ENCODE data around the gene TECTA.

TECTA gene

GRCh38 chr11:121144723-121145122 lies 43.7 kb downstream of the TECTA start:
- H3K27ac ChIP-seq: no peak overlapping the region

GRCh38 chr11:121145826-121146225 lies 44.8 kb downstream of the TECTA start:
- H3K27ac ChIP-seq: no peak overlapping the region
- TF ChIP-seq, protein P1, sequence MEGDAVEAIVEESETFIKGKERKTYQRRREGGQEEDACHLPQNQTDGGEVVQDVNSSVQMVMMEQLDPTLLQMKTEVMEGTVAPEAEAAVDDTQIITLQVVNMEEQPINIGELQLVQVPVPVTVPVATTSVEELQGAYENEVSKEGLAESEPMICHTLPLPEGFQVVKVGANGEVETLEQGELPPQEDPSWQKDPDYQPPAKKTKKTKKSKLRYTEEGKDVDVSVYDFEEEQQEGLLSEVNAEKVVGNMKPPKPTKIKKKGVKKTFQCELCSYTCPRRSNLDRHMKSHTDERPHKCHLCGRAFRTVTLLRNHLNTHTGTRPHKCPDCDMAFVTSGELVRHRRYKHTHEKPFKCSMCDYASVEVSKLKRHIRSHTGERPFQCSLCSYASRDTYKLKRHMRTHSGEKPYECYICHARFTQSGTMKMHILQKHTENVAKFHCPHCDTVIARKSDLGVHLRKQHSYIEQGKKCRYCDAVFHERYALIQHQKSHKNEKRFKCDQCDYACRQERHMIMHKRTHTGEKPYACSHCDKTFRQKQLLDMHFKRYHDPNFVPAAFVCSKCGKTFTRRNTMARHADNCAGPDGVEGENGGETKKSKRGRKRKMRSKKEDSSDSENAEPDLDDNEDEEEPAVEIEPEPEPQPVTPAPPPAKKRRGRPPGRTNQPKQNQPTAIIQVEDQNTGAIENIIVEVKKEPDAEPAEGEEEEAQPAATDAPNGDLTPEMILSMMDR (conservative IDR thresholded peaks at IDR 0.05): no peak

More at GRCh38 chr11:121144723-121145122, 43.7 kb downstream of the TECTA start:
- TF ChIP-seq, protein P1 (conservative IDR thresholded peaks at IDR 0.05): no peak

DNA sequence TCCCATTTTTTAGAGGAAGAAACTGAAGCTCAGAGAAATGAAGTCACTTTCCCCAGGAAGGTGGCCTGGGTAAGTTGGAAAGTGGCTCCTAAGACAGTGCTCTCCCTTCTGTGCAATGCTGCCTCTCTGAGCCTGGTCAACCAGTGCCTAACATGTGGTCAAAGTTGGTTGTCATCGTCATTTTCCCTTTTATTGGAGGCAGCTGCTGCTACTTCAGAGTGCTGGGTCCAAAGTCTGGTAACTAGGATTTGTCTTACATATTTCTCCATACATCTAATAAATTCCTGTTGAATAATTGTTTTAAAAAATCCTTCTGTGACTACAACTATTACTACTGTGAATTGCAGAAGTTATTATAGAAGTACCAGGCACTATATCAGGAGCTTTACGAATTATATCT lies 48.1 kb downstream of the TECTA start:
- TF ChIP-seq, protein P1 (conservative IDR thresholded peaks at IDR 0.05): no peak
- H3K27ac ChIP-seq: no peak overlapping the region

DNA sequence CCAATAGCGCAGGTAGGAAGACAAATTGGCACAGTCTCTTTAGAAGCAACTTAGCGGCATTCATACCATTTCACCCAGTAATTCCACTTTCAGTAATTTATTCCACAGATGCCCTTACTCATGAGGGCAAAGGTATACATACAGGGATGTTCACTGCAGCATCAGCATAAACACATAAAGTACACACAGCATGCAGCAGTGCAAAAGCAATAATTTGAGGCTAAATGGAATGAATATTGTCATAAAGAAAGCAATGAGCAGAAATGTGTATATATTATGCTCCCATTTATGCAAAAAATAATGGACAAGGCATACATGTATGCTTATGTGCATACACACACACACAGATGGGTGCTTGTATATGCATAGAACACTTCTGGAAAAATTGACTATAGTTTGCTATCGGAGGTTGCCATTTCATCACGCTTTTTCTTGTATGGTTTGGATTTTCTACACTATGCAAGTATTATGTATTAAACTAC lies 50.2 kb downstream of the TECTA start:
- H3K27ac ChIP-seq: no peak overlapping the region
- TF ChIP-seq, protein P1 (conservative IDR thresholded peaks at IDR 0.05): no peak

DNA sequence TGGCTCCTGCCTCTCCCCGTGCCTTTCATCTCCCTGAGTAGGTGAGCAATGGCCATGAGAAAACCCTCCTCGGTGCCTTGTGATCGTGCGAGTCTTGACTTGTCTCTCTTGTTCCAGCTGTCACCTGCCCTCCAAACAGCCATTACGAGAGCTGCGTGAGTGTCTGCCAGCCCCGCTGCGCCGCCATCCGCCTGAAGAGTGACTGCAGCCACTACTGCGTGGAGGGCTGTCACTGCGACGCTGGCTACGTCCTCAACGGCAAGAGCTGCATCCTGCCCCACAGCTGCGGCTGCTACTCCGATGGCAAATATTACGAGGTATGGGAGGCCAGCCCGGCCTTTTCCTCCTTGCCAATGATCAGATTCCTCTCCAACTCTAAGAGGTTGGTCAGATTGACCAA lies 51.7 kb downstream of the TECTA start:
- TF ChIP-seq, protein P1 (conservative IDR thresholded peaks at IDR 0.05): no peak
- no peak overlapping the region for H3K27ac ChIP-seq

DNA sequence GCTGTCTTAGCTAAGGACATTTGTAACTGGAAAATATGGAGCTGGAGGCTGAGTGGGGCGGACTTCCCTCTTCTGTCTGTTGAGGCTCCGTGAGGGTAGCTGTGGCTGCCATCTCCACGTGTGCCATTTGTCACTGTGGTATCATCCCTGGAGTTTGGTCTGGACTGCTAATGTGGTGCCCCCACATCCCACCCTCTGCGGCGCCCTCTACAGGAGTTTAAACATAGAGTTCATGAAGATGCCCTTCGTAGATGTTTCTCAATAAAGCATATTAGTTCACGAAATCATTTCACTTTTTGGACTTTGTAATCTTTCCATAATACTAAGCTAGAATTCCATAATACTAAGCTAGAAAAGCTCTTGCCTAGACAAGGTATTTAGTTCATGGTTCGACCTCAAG lies 52.4 kb downstream of the TECTA start:
- TF ChIP-seq, protein P1 (conservative IDR thresholded peaks at IDR 0.05): no peak
- no peak overlapping the region for H3K27ac ChIP-seq

GRCh38 chr11:121154486-121155314 lies 53.7 kb downstream of the TECTA start:
- TF ChIP-seq, protein P1 (conservative IDR thresholded peaks at IDR 0.05): no peak
- no peak overlapping the region for H3K27ac ChIP-seq
